Progenitor cell of endocrine pancreas (in vitro differentiated cells): Measurements from ENCODE around the gene GBGT1. TPM values are rescaled to one million over a fixed set of nuclear protein-coding genes. Genes with fewer than 3 reads are reported as not detected.

Experiments used
- DNase-seq: peaks from one replicate; pipeline ENCODE4 v3.0.0; 2021; ENCODE audit warnings: low spot score; ENCODE audit not compliant: unreplicated experiment
- H3K27ac Mint-ChIP-seq: 2 replicates; pipeline ENCODE4 v1.8.0; 2021; ENCODE audit warnings: mild to moderate bottlenecking, moderate library complexity, mixed read lengths
- H3K27me3 Mint-ChIP-seq: 2 replicates; pipeline ENCODE4 v1.8.0; 2021; ENCODE audit warnings: mixed read lengths
- H3K36me3 Mint-ChIP-seq: 2 replicates; pipeline ENCODE4 v1.8.0; 2022; ENCODE audit warnings: mixed read lengths; ENCODE audit not compliant: insufficient read depth
- H3K4me1 Mint-ChIP-seq: 2 replicates; pipeline ENCODE4 v1.8.0; 2021; ENCODE audit warnings: low read depth, mixed read lengths
- H3K4me3 Mint-ChIP-seq: 2 replicates; pipeline ENCODE4 v1.8.0; 2021; ENCODE audit warnings: low read depth, mild to moderate bottlenecking, moderate library complexity, mixed read lengths
- H3K9me3 Mint-ChIP-seq: 2 replicates; pipeline ENCODE4 v1.8.0; 2021; ENCODE audit warnings: low read depth, mixed read lengths
- total RNA-seq: library from RNA; stranded (reverse); gene quantifications from 2 replicates; pipeline ENCODE4 v1.2.1, GENCODE V29; 2021
- TF ChIP-seq, protein P1 (sequence below): fragments of 200-600 bp; sonication (generic); IDR thresholded peaks from one replicate; pipeline ENCODE4 v1.5.0; 2021; ENCODE audit warnings: antibody characterized with exemption, mild to moderate bottlenecking; ENCODE audit not compliant: unreplicated experiment

The GBGT1 gene
- total RNA-seq, 1 donor from 2014 or later, result 5.2 TPM

DNA sequence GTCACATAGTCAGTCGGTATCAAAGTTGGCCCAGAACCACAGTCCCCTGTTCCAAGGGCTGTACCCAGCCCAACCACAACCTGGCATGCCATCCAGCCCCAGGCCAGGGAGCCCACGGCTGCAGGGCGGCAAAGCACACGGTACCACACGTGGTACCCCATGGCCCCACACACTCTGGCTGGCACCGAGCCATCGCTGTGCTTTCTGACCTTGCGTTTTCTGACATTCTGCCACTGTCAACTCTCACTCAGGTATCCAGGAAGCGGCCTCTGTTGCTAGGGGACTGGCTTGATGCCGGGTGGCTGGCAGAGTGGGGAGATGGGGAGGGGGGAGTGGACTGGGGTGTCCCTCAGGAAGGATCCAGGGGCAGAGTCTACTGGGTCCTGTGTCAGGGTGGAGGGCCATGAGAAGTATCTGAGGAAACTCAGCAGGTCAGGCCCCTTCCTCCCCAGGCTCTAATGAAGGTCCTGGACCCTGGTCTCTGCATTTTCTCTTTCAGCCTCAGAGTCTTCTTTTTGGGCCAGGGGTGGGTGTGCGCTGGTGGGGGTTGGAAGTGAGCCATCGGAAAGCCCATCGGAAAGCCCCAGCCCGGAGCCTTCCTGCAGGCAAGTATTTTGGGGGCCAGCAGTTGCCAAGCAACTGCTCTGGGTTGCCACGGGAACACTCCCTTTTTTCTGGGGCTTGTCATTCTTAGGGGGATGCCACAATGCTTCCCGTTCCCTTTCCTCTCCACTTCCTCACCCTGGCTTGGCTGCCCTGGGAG is 21.7 kb downstream of the GBGT1 start:
- DNase-seq, result no peak
- H3K9me3 Mint-ChIP-seq, result no peaks in the 10 kb centered on the region
- no peaks in the 10 kb centered on the region for H3K36me3 Mint-ChIP-seq
- no peak overlapping the region for H3K27ac Mint-ChIP-seq
- peaks cover 13% of the 10 kb centered on the region for H3K4me1 Mint-ChIP-seq
- no peaks in the 10 kb centered on the region for H3K27me3 Mint-ChIP-seq
- H3K4me3 Mint-ChIP-seq, result no peak overlapping the region
- TF ChIP-seq, protein P1, sequence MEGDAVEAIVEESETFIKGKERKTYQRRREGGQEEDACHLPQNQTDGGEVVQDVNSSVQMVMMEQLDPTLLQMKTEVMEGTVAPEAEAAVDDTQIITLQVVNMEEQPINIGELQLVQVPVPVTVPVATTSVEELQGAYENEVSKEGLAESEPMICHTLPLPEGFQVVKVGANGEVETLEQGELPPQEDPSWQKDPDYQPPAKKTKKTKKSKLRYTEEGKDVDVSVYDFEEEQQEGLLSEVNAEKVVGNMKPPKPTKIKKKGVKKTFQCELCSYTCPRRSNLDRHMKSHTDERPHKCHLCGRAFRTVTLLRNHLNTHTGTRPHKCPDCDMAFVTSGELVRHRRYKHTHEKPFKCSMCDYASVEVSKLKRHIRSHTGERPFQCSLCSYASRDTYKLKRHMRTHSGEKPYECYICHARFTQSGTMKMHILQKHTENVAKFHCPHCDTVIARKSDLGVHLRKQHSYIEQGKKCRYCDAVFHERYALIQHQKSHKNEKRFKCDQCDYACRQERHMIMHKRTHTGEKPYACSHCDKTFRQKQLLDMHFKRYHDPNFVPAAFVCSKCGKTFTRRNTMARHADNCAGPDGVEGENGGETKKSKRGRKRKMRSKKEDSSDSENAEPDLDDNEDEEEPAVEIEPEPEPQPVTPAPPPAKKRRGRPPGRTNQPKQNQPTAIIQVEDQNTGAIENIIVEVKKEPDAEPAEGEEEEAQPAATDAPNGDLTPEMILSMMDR, result no peak

DNA sequence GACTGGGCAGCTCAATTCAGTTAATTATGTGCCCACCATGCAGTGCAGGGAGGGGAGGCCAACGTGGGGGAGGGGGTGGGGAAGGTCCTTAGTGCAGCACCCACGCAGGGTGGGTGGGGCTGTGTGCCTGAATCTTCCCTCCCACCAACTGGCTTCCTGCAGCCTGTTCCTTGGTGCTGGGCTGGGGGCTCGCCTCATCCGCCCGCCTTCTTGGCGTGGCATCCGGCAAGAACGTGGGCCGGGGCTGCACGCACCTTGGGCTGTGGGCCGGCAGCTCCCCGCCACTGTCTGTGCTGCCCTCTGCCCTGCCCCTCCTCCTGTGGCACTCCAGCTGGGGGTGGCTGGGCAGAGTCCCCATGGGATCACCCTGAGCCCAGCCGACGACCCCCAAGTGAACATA is 23.1 kb downstream of the GBGT1 start:
- Mint-ChIP-seq H3K4me1 (peaks cover 12% of the 10 kb centered on the region), H3K27me3 (no peaks in the 10 kb centered on the region), H3K9me3 (no peaks in the 10 kb centered on the region), H3K4me3 (no peak overlapping the region), H3K27ac (no peak overlapping the region), H3K36me3 (no peaks in the 10 kb centered on the region)
- TF ChIP-seq, protein P1, result no peak
- DNase-seq, result no peak

DNA sequence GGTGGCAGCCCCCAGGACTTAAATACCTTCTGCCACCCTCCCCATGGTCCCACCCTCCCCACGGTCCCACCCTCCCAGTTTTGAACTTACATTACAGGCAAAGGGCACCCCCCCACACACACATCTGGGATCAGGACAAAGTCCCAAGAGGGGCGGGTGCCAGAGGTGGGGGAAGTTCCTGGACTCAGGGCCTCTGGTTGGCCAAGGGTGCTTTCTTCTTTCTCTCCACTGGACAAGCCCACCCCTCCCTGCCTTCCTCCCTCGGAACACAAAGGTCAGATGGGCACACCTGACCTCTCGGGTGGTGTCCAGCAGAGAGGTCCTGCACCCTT is 23.6 kb downstream of the GBGT1 start:
- H3K9me3 Mint-ChIP-seq, result no peaks in the 10 kb centered on the region

DNA sequence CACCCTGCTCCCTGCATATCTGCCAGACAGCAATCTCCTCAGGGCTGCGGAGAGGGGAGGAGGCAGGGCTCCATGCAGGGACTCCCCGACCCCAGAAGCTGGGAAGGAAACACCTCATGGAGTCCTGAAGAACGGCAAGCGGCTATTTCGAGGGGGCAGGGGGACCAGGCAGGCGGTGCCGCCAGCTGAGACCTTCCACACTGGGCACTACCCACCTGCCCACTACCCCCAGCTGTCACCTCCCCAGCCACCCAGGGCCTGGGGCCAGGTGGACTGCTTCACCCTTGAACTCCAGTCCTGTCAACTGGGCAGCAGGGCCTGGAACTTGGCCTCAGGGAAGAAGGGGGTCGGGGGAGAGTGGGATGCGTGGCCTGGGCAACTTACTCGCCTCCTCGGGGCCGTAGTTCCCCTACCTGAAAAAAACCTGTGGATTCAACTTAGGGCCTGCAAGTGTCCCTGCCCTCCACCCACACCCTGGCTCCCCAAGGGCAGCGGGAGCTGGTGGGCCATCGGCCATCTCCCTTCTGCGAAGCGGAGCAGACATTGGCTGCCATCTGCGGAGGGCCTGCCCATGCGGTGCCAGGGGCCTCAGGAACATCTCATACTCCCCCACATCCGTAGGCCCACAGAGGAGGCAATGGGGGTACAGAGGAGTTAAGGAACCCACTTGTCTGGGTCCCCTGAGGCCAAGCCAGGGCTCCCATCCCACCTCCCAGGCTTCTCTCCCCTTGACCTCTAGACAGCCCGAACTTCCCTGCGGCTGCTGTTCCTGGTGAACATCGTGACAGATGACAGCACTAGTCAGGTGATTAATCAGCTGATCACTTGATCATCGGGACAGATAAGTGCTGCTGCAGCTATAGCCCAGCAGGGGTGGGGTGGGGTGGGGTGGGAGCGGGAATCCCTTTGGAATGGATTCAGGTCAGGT is 24.2 kb downstream of the GBGT1 start:
- no peak for DNase-seq
- TF ChIP-seq, protein P1, result no peak
- Mint-ChIP-seq H3K4me3 (no peak overlapping the region), H3K36me3 (no peaks in the 10 kb centered on the region), H3K27me3 (no peaks in the 10 kb centered on the region), H3K9me3 (no peaks in the 10 kb centered on the region), H3K27ac (no peak overlapping the region), H3K4me1 (peaks cover 15% of the 10 kb centered on the region)

More for the DNA sequence above, 23.6 kb downstream of the GBGT1 start:
- H3K27ac Mint-ChIP-seq, result no peak overlapping the region
- H3K4me1 Mint-ChIP-seq, result peaks cover 12% of the 10 kb centered on the region
- H3K27me3 Mint-ChIP-seq, result no peaks in the 10 kb centered on the region
- TF ChIP-seq, protein P1, result no peak
- H3K36me3 Mint-ChIP-seq, result no peaks in the 10 kb centered on the region
- no peak overlapping the region for H3K4me3 Mint-ChIP-seq
- no peak for DNase-seq

DNA sequence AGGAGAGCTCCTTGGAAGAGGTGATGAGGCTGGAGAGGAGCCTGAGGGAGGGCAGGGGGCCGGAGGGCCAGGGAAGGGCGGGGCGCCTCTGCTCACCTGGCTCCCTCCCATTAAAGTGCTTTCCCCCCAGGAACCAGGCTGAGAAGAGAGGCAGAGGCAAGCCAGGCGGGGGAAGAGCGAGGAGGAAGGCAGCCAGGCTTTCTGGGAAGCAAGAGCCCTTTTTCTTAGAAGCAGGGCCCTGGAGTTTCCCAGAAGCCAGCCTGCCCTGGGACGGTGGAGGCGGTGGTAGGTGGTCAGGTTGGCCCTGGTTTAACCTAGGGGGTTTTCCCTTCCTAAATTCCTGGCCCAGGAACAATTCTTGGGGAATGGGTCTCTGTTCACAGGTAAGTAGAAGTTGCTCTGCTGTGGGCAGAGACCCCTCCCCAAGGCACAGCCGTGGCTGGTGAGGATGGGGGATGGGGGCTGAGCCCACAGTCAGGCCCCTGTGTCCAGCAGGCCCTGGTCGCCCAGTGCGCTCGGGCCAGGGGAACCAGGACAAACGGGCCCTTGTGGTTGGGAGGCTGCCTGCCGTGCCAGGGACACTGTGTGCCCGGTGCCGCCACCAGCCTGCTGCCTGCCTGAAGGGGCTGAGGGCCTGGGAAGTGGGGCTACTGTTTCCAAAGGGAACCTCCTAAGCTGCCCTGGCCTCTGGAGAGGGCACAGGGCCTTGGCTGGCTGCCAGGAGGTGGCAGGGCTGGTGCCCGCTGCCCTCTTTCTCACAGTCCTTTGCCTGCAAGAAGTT is 26.1 kb downstream of the GBGT1 start:
- TF ChIP-seq, protein P1, result no peak
- peaks cover 14% of the 10 kb centered on the region for H3K4me1 Mint-ChIP-seq
- no peak for DNase-seq
- peak overlapping the region; percentile 57 for H3K27ac Mint-ChIP-seq
- no peaks in the 10 kb centered on the region for H3K36me3 Mint-ChIP-seq
- no peaks in the 10 kb centered on the region for H3K9me3 Mint-ChIP-seq
- no peak overlapping the region for H3K4me3 Mint-ChIP-seq
- H3K27me3 Mint-ChIP-seq, result no peaks in the 10 kb centered on the region
